ENCODE data around the gene MRPS12.

Gene MRPS12

DNA sequence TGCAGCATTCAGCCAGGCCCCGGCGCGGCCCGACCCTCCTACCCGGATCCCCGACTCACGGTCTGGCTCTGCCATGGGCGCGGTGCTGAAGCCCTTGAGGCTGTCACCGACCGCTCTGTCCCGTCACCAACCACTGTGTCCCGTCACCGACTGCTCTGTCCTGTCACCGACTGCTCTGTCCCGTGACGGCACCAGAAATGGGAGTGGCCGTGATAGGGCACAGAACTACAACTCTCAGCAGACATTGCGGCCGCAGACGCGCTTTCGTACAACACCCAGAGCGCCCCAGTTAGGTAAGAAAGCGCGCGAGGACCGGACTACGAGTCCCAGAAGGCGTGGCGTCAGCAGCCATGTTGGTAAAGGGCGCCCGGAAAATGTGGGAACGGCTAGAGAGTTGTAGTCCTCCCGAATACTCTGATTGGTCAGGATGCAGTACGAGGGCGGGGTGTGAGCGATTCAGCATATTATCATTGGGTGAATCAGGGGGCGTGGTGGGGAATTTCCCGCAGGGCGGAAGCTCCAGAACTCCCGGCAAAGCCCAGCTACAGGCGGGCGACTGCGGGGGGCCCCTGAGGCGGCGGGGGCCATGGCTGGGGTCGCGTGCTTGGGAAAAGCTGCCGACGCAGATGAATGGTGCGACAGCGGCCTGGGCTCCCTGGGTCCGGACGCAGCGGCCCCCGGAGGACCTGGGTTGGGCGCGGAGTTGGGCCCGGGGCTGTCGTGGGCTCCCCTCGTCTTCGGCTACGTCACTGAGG, 31.1 kb upstream of the MRPS12 start, which contains the start of the genes NFKBIB and SIRT2:
NFKBIB (plus strand) TSS at position 523 of the 755 bp plus-strand sequence; CDS start at position 587, 64 bp downstream.
SIRT2 (minus strand) TSS at position 172 of the 755 bp plus-strand sequence; CDS start at position 75, 97 bp downstream.
- Histone ChIP-seq H3K36me3 (ENCODE audit: control insufficient read depth in 2 of 2, insufficient read depth in 1 of 2, low read length in 2 of 2) (peaks cover 6 to 21% of the 10 kb centered on the region in 2 experiments), H3K4me3 (ENCODE audit: low read depth, low read length) (peak within 1 kb of the TSS; percentile 58), H3K9me3 (ENCODE audit: control insufficient read depth, insufficient read depth, low read depth, low read length) (peaks cover 3% of the 10 kb centered on the region; the same call in 1 of the 2 replicates), H3K27ac (ENCODE audit: extremely low read depth, low read depth, low read length) (peak within 1 kb of the TSS; percentile 85), H3K4me1 (ENCODE audit: control insufficient read depth, insufficient read depth, low read length) (peaks cover 21% of the 10 kb centered on the region)
- ChIA-PET CTCF (interaction anchor here (0.7 to 4.0 kb wide), 8 partner anchors 12 to 596 kb away, joined by 3 to 63 read pairs (median 3); partner anchors contain the start of genes MRPS12 and SARS2), POLR2A (interaction anchor here (0.6 to 2.4 kb wide), 22 partner anchors 9 to 512 kb away, joined by 3 to 29 read pairs (median 6); partner anchors contain the start of genes ACTN4, CCER2, ECH1 and EIF3K)
- TF ChIP-seq SCRT2 (tag by site-specific recombination; IDR thresholded peaks at IDR 0.05) (peak; percentile 100), ZNF677 (tag by site-specific recombination; IDR thresholded peaks at IDR 0.05) (no peak), ZNF510 (tag by site-specific recombination; IDR thresholded peaks at IDR 0.05; ENCODE audit: insufficient replicate concordance) (no peak), KLF16 (tag by site-specific recombination; IDR thresholded peaks at IDR 0.05) (peak; percentile 99), ZNF473 (tag by site-specific recombination; IDR thresholded peaks at IDR 0.05) (no peak), IKZF3 (tag by site-specific recombination; IDR thresholded peaks at IDR 0.05) (peak; percentile 99), ZBTB8A (tag by site-specific recombination; IDR thresholded peaks at IDR 0.05) (peak; percentile 100), GFI1B (tag by site-specific recombination; IDR thresholded peaks at IDR 0.05) (no peak), ZNF426 (tag by site-specific recombination; IDR thresholded peaks at IDR 0.05) (no peak), ZNF121 (tag by site-specific recombination; IDR thresholded peaks at IDR 0.05) (peak; percentile 100), ZNF10 (tag by site-specific recombination; IDR thresholded peaks at IDR 0.05) (peak; percentile 98; the same call in 1 of the 2 replicates), ZBTB1 (tag by site-specific recombination; IDR thresholded peaks at IDR 0.05) (no peak), ZNF433 (tag by site-specific recombination; IDR thresholded peaks at IDR 0.05; ENCODE audit: low read depth) (no peak), ZNF23 (tag by site-specific recombination; IDR thresholded peaks at IDR 0.05; ENCODE audit: borderline replicate concordance) (no peak)
- TF ChIP-seq, protein P1, sequence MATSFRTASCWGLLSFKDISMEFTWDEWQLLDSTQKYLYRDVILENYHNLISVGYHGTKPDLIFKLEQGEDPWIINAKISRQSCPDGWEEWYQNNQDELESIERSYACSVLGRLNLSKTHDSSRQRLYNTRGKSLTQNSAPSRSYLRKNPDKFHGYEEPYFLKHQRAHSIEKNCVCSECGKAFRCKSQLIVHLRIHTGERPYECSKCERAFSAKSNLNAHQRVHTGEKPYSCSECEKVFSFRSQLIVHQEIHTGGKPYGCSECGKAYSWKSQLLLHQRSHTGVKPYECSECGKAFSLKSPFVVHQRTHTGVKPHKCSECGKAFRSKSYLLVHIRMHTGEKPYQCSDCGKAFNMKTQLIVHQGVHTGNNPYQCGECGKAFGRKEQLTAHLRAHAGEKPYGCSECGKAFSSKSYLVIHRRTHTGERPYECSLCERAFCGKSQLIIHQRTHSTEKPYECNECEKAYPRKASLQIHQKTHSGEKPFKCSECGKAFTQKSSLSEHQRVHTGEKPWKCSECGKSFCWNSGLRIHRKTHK (tag by site-specific recombination; IDR thresholded peaks at IDR 0.05): no peak
- TF ChIP-seq, protein P2, sequence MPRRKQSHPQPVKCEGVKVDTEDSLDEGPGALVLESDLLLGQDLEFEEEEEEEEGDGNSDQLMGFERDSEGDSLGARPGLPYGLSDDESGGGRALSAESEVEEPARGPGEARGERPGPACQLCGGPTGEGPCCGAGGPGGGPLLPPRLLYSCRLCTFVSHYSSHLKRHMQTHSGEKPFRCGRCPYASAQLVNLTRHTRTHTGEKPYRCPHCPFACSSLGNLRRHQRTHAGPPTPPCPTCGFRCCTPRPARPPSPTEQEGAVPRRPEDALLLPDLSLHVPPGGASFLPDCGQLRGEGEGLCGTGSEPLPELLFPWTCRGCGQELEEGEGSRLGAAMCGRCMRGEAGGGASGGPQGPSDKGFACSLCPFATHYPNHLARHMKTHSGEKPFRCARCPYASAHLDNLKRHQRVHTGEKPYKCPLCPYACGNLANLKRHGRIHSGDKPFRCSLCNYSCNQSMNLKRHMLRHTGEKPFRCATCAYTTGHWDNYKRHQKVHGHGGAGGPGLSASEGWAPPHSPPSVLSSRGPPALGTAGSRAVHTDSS (tag by site-specific recombination; IDR thresholded peaks at IDR 0.05): no peak
- TF ChIP-seq, protein P3, sequence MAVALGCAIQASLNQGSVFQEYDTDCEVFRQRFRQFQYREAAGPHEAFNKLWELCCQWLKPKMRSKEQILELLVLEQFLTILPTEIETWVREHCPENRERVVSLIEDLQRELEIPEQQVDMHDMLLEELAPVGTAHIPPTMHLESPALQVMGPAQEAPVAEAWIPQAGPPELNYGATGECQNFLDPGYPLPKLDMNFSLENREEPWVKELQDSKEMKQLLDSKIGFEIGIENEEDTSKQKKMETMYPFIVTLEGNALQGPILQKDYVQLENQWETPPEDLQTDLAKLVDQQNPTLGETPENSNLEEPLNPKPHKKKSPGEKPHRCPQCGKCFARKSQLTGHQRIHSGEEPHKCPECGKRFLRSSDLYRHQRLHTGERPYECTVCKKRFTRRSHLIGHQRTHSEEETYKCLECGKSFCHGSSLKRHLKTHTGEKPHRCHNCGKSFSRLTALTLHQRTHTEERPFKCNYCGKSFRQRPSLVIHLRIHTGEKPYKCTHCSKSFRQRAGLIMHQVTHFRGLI (tag by site-specific recombination; IDR thresholded peaks at IDR 0.05): peak; percentile 99
- TF ChIP-seq, protein P4, sequence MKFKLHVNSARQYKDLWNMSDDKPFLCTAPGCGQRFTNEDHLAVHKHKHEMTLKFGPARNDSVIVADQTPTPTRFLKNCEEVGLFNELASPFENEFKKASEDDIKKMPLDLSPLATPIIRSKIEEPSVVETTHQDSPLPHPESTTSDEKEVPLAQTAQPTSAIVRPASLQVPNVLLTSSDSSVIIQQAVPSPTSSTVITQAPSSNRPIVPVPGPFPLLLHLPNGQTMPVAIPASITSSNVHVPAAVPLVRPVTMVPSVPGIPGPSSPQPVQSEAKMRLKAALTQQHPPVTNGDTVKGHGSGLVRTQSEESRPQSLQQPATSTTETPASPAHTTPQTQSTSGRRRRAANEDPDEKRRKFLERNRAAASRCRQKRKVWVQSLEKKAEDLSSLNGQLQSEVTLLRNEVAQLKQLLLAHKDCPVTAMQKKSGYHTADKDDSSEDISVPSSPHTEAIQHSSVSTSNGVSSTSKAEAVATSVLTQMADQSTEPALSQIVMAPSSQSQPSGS (tag by site-specific recombination; IDR thresholded peaks at IDR 0.05; ENCODE audit: low read depth): 0 out of 2 replicates have a peak, but pooled peaks have one; percentile 83
- TF ChIP-seq, protein P5, sequence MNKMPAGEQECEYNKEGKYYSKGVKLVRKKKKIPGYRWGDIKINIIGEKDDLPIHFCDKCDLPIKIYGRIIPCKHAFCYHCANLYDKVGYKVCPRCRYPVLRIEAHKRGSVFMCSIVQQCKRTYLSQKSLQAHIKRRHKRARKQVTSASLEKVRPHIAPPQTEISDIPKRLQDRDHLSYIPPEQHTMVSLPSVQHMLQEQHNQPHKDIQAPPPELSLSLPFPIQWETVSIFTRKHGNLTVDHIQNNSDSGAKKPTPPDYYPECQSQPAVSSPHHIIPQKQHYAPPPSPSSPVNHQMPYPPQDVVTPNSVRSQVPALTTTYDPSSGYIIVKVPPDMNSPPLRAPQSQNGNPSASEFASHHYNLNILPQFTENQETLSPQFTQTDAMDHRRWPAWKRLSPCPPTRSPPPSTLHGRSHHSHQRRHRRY (tag by site-specific recombination; IDR thresholded peaks at IDR 0.05): no peak
- TF ChIP-seq, protein P6, sequence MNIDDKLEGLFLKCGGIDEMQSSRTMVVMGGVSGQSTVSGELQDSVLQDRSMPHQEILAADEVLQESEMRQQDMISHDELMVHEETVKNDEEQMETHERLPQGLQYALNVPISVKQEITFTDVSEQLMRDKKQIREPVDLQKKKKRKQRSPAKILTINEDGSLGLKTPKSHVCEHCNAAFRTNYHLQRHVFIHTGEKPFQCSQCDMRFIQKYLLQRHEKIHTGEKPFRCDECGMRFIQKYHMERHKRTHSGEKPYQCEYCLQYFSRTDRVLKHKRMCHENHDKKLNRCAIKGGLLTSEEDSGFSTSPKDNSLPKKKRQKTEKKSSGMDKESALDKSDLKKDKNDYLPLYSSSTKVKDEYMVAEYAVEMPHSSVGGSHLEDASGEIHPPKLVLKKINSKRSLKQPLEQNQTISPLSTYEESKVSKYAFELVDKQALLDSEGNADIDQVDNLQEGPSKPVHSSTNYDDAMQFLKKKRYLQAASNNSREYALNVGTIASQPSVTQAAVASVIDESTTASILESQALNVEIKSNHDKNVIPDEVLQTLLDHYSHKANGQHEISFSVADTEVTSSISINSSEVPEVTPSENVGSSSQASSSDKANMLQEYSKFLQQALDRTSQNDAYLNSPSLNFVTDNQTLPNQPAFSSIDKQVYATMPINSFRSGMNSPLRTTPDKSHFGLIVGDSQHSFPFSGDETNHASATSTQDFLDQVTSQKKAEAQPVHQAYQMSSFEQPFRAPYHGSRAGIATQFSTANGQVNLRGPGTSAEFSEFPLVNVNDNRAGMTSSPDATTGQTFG (tag by site-specific recombination; IDR thresholded peaks at IDR 0.05; ENCODE audit: borderline replicate concordance): no peak
- TF ChIP-seq, protein P7, sequence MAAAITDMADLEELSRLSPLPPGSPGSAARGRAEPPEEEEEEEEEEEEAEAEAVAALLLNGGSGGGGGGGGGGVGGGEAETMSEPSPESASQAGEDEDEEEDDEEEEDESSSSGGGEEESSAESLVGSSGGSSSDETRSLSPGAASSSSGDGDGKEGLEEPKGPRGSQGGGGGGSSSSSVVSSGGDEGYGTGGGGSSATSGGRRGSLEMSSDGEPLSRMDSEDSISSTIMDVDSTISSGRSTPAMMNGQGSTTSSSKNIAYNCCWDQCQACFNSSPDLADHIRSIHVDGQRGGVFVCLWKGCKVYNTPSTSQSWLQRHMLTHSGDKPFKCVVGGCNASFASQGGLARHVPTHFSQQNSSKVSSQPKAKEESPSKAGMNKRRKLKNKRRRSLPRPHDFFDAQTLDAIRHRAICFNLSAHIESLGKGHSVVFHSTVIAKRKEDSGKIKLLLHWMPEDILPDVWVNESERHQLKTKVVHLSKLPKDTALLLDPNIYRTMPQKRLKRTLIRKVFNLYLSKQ (tag by site-specific recombination; IDR thresholded peaks at IDR 0.05; ENCODE audit: borderline replicate concordance): no peak; the same call in 1 of the 2 replicates
- TF ChIP-seq, protein P8, sequence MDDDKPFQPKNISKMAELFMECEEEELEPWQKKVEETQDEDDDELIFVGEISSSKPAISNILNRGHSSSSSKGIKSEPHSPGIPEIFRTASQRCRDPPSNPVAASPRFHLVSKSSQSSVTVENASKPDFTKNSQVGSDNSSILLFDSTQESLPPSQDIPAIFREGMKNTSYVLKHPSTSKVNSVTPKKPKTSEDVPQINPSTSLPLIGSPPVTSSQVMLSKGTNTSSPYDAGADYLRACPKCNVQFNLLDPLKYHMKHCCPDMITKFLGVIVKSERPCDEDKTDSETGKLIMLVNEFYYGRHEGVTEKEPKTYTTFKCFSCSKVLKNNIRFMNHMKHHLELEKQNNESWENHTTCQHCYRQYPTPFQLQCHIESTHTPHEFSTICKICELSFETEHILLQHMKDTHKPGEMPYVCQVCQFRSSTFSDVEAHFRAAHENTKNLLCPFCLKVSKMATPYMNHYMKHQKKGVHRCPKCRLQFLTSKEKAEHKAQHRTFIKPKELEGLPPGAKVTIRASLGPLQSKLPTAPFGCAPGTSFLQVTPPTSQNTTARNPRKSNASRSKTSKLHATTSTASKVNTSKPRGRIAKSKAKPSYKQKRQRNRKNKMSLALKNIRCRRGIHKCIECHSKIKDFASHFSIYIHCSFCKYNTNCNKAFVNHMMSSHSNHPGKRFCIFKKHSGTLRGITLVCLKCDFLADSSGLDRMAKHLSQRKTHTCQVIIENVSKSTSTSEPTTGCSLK (tag by site-specific recombination; IDR thresholded peaks at IDR 0.05): no peak

Measured in HEK293 (cell line).